WERI-Rb-1 (cell line): ENCODE data around the gene SBDS.

Experiments
- DNase-seq: peaks from one replicate; pipeline ENCODE4 v3.0.0-alpha.2; 2020
- H3K27ac ChIP-seq: fragments of 250-450 bp; sonication (Bioruptor Pico); 2 replicates; pipeline ENCODE4 v1.5.1; 2020; ENCODE audit warnings: mild to moderate bottlenecking, moderate library complexity
- H3K27me3 ChIP-seq: fragments of 250-450 bp; sonication (Bioruptor Pico); 2 replicates; pipeline ENCODE4 v1.5.1; 2021; ENCODE audit warnings: mild to moderate bottlenecking, low read depth, moderate library complexity; ENCODE audit not compliant: insufficient read depth, severe bottlenecking
- H3K36me3 ChIP-seq: fragments of 250-450 bp; sonication (Bioruptor Pico); 2 replicates; pipeline ENCODE4 v1.5.1; 2020; ENCODE audit warnings: mild to moderate bottlenecking, moderate library complexity
- H3K4me3 ChIP-seq: 2 replicates; pipeline ENCODE4 v1.5.1; 2011; ENCODE audit warnings: low read depth, mild to moderate bottlenecking, control low read depth, low read length
- H3K9me3 ChIP-seq: fragments of 250-450 bp; sonication (Bioruptor Pico); 2 replicates; pipeline ENCODE4 v1.5.1; 2021; ENCODE audit warnings: mild to moderate bottlenecking, moderate library complexity; ENCODE audit not compliant: severe bottlenecking
- TF ChIP-seq, protein P1 (sequence below): IDR thresholded peaks from 2 replicates; pipeline ENCODE4 v1.5.1; 2011; ENCODE audit warnings: low read depth, mild to moderate bottlenecking, control low read depth, inconsistent platforms, low read length

SBDS gene

DNA sequence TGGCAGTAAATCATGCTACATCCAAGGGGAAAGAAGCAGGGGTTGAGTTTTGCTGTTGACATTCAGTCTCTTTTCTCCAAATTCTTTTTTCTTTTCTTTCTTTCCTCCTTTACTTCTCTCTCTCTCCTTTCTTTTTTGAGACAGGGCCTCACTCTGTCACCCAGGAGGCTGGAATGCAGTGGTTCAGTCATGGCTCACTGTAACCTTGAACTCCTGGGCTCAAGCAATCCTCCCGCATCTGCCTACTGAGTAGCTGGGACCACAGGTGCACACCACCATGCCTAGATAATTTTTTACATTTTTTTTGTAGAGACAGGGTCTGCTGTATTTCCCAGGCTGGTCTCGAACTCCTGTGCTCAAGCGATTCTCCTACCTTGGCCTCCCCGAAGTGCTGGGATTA, 35.2 kb downstream of the SBDS start:
- TF ChIP-seq, protein P1, sequence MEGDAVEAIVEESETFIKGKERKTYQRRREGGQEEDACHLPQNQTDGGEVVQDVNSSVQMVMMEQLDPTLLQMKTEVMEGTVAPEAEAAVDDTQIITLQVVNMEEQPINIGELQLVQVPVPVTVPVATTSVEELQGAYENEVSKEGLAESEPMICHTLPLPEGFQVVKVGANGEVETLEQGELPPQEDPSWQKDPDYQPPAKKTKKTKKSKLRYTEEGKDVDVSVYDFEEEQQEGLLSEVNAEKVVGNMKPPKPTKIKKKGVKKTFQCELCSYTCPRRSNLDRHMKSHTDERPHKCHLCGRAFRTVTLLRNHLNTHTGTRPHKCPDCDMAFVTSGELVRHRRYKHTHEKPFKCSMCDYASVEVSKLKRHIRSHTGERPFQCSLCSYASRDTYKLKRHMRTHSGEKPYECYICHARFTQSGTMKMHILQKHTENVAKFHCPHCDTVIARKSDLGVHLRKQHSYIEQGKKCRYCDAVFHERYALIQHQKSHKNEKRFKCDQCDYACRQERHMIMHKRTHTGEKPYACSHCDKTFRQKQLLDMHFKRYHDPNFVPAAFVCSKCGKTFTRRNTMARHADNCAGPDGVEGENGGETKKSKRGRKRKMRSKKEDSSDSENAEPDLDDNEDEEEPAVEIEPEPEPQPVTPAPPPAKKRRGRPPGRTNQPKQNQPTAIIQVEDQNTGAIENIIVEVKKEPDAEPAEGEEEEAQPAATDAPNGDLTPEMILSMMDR: no peak
- H3K27ac ChIP-seq: no peak overlapping the region
- no peaks in the 10 kb centered on the region for H3K27me3 ChIP-seq
- no peaks in the 10 kb centered on the region for H3K9me3 ChIP-seq
- no peak overlapping the region for H3K4me3 ChIP-seq
- no peak for DNase-seq
- peaks cover 17% of the 10 kb centered on the region for H3K36me3 ChIP-seq

DNA sequence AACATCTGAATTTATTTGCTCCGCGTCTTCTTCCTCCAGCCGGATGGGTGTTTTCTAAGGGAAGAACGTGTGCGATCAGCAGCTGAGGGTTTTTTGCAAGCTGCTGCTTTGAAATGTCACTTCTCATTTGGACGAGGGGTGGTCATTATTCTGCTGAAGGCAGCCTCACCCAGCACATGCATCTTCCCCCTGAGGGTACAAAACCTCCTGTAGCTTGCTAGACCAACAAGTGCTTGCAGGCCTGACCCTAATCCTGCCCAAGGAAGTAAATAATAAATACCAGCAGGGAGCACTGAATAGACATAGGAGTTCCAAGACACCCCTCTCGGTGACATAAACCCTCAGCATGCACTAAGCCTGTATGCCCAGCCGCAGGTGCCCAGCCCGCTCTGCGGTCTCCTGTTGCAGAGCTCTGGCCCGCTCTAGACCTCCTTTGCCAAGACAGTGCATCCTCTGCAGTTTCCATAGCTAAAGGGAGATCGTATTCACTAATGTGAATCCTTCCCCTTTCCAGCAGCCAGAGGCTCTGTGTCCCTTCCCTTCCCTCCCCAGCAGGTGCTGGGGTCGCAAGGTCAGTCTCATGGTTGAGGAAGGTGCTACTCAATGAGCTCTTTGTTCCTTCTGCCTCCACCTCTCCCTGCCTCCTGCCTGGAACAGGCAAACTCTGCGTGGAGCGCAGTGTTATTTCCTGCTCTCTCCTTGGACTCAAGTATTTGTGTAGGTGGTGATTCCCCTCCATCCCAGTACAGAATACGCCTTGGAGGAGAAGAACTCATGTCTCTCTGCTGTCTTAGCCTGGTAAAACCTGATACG, 36.6 kb downstream of the SBDS start:
- Histone ChIP-seq H3K27me3 (no peaks in the 10 kb centered on the region), H3K27ac (no peak overlapping the region), H3K4me3 (no peak overlapping the region)

DNA sequence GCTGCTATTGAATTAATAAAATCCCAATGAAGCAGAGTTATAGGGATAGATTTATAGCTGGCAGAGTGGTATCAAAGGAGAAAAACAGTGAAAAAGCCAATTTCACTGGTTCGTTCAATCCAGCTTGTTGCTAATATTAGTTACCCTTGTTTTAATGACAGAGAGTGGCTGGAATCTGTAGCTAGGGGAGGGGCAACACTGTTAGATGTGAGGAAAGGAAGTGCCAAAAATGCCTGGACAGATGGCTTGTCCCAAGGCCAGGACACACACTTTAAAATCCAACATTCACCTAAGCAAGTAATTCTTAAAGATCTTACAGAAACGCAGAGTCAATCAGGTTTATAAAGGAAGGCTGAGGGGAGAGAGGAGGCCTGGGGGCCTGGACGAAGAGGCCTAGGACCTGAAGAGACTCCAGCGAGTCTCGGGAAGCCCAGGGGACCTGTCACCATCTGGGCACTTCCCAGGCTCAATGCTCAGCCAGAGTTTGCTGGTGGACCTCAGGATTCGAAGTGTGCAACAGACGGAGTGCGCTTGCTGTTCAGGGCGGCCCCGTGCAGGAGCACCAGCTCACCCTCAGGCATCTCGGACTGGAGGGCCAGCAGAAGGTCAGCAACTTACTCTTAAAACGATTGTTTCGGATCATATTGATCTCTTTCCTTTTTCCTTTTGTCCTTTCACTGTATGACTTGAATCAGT, 37.6 kb downstream of the SBDS start:
- Histone ChIP-seq H3K27ac (peak overlapping the region; percentile 16; the same call in 1 of the 2 replicates), H3K36me3 (peaks cover 37% of the 10 kb centered on the region), H3K4me3 (no peak overlapping the region), H3K9me3 (no peaks in the 10 kb centered on the region), H3K27me3 (no peaks in the 10 kb centered on the region)
- peak; percentile 28 for DNase-seq
- TF ChIP-seq, protein P1: no peak

More for the DNA sequence above, 36.6 kb downstream of the SBDS start:
- no peak for DNase-seq
- TF ChIP-seq, protein P1: no peak
- Histone ChIP-seq H3K36me3 (peaks cover 28% of the 10 kb centered on the region), H3K9me3 (no peaks in the 10 kb centered on the region)

DNA sequence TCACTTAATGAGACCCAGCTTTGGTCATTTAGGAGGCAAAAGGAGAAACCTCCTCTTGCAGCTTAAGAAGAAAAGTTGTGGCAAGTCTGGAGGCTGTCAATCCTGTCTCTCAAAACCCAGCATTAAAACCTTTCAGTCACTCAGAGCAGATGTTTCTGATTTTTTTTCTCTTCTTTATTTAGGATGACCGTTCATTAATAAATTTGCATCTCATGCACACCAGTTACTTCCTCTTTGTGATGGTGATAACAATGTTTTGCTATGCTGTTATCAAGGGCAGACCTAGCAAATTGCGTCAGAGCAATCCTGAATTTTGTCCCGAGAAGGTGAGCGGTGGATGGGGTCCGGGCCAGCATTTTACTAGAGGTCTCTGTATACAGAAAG, 42.4 kb downstream of the SBDS start:
- TF ChIP-seq, protein P1: no peak
- no peaks in the 10 kb centered on the region for H3K9me3 ChIP-seq
- DNase-seq: no peak
- H3K4me3 ChIP-seq: no peak overlapping the region
- H3K27ac ChIP-seq: no peak overlapping the region
- H3K36me3 ChIP-seq: peaks cover 69% of the 10 kb centered on the region
- H3K27me3 ChIP-seq: no peaks in the 10 kb centered on the region

DNA sequence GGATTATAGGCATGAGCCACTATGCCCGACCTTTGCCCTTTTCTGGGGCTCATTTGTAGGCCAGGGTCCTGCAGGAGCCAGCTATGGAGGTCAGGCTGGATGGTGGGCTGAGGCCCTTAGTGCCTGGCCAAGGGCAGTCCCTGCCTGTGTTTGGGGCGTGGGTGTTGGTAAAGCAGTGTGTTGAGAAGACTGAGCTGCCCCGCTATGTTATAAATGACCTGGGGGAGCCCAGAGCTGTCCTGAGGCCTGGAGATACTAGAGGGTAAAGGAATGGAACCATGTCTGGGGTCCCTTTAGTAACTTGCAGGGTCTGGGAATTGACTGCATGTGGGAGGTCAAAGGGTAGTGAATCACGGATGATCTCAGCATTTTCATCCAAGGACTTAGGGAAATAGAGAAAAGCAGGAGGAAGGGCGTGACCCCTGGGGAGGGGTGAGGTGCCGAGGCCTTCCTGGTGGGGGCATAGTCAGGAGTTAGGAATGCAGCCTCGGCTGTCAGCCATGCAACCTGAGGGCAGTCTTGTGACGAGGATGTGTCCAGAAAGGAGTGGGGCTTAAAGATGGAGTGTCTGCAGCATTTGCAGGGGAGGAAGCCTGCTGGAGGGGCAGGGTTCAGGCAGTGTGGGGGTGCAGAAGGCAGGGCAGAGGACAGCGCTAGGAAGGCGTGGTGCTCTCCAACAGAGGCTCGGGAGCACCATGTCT, 42.9 kb downstream of the SBDS start:
- TF ChIP-seq, protein P1: no peak
- Histone ChIP-seq H3K9me3 (no peaks in the 10 kb centered on the region), H3K27ac (no peak overlapping the region), H3K27me3 (no peaks in the 10 kb centered on the region), H3K36me3 (peaks cover 71% of the 10 kb centered on the region), H3K4me3 (no peak overlapping the region)
- no peak for DNase-seq
